GM21717 (cell line): Measurements from ENCODE around the gene ARHGAP27.

ENCODE experiments used
- ATAC-seq: cut with Tn5 transposase; IDR thresholded peaks from one replicate; pipeline ENCODE4 v1.9.1; 2021; ENCODE audit warnings: mild to moderate bottlenecking, moderate library complexity; ENCODE audit not compliant: unreplicated experiment

Gene ARHGAP27

GRCh38 chr17:45408611-45409421, 23.9 kb downstream of the ARHGAP27 start:
- no peak for ATAC-seq

GRCh38 chr17:45406107-45406506, 26.6 kb downstream of the ARHGAP27 start:
- ATAC-seq = no peak

GRCh38 chr17:45405250-45406086, 27.2 kb downstream of the ARHGAP27 start:
- ATAC-seq = no peak

- ATAC-seq = no peak
These were observed 27.8 kb downstream of the ARHGAP27 start for GRCh38 chr17:45404870-45405249.

GRCh38 chr17:45403906-45404490, 28.7 kb downstream of the ARHGAP27 start:
- no peak for ATAC-seq

GRCh38 chr17:45402916-45403315, 29.8 kb downstream of the ARHGAP27 start:
- ATAC-seq = no peak

- ATAC-seq = no peak
These were observed 33.9 kb downstream of the ARHGAP27 start for GRCh38 chr17:45398800-45399199.

GRCh38 chr17:45397796-45398195, 34.9 kb downstream of the ARHGAP27 start:
- ATAC-seq = no peak

- ATAC-seq = no peak
These were observed 36.0 kb downstream of the ARHGAP27 start for GRCh38 chr17:45396496-45397205.

- ATAC-seq = no peak
These were observed 36.9 kb downstream of the ARHGAP27 start for GRCh38 chr17:45395569-45396415.

GRCh38 chr17:45394913-45395568, 37.6 kb downstream of the ARHGAP27 start:
- ATAC-seq = no peak

GRCh38 chr17:45394564-45394912, 38.1 kb downstream of the ARHGAP27 start:
- no peak for ATAC-seq

- no peak for ATAC-seq
These were observed 38.6 kb downstream of the ARHGAP27 start for GRCh38 chr17:45394091-45394490.

GRCh38 chr17:45393411-45393810, 39.3 kb downstream of the ARHGAP27 start:
- ATAC-seq = no peak

- no peak for ATAC-seq
These were observed 40.8 kb downstream of the ARHGAP27 start for GRCh38 chr17:45391918-45392317.

- no peak for ATAC-seq
These were observed 41.4 kb downstream of the ARHGAP27 start for GRCh38 chr17:45391291-45391690.

- no peak for ATAC-seq
These were observed 43.3 kb downstream of the ARHGAP27 start for GRCh38 chr17:45389354-45389753.

GRCh38 chr17:45388604-45389325, 43.9 kb downstream of the ARHGAP27 start:
- no peak for ATAC-seq

GRCh38 chr17:45387739-45388138, 44.9 kb downstream of the ARHGAP27 start:
- no peak for ATAC-seq
